Measurements from ENCODE around the gene IL17C.

IL17C gene

DNA sequence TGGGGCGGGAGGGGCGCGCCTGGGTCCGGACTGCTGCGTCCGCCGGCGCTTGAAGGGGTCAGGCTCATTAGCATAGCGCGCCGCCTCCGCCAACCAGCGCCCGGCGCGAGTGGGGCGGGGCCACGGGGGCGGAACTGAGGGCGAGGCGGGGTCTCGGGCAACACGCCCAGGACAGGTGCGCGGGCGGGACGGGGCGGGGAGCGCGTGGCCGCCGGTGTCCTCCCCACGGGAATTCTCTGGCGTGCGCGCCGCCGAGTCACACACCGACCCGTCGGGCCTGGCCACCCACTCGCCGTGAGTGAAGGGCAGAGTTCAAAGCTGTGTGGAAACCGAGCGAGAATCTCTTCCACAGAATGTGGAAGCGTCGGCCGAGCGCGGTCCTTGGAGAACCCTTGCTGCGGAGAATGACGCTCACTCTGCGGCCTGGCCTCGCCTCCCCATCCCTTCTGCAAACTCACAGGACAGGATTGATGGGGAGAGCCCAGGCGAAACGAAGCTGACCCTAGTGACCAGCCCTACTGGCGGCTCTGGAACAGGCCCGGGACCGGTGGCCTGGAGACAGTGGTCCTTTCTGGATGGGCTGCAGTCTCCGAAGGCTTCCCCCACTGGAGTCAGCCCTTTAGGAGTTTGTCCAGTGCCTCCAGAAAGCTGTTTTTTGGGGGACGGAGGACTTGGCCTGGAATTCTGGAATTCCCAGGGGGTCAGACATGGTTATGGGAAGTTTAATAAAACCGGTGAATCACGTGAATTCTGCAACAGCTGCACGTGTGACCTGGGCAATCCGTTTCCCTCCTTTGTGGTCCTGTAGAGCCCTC, 48.3 kb downstream of the IL17C start, which contains the start of gene SNAI3:
Gene SNAI3 (minus strand): TSS at position 69 of the 815 bp plus-strand sequence. CDS start 101 bp downstream, outside the sequence.
- DNase-seq, result peak; percentile 45

DNA sequence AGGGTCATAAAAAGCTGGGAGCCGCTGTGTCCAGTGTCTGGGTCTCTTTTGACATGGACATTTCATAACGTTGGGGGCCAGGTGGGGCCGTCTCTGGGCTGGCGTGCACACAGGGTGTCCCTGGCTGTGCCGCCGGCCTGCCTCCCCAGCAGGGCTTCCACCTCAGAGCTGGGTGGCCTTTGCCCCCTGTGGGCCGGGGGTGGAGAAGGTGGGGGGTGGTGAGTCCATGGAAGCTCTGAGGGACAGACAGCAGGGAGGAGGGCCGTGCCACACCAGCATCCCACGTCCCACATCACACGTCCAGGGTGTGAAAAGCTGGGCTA, 48.8 kb downstream of the IL17C start:
- no peak for DNase-seq

GRCh38 chr16:88687676-88688012, 49.3 kb downstream of the IL17C start:
- no peak for DNase-seq

- DNase-seq, result no peak
These were observed 49.8 kb downstream of the IL17C start for GRCh38 chr16:88688013-88688778.
